Right lobe of liver (tissue), 4 donors: ENCODE results near the gene RAB31.

Experiments used
- POLR2A ChIP-seq: fragments of 450-650 bp; IDR thresholded peaks from one replicate; pipeline ENCODE4 v1.6.1; 2017; ENCODE audit warnings: antibody characterized with exemption, mild to moderate bottlenecking
- TF ChIP-seq, protein P1 (sequence below), 4 donors: fragments of 200-600 bp in 3 of 4; fragments of 450-650 bp in 1 of 4; IDR thresholded peaks; one replicate each; pipeline versions ENCODE4 v1.5.1 to v1.8.0; 2016 to 2022; ENCODE audit warnings: antibody characterized with exemption in 4 of 4, mild to moderate bottlenecking in 2 of 4
- donor health status: DM: no; HTN: no; CAD: no.
- donor health status: DM: no; HTN: no; CAD: no.
- donor health status: DM: no; HTN: yes; CAD: no.

GRCh38 chr18:9846162-9846925, 138.2 kb downstream of the RAB31 start:
- no peak for TF ChIP-seq POLR2A
- TF ChIP-seq, protein P1, sequence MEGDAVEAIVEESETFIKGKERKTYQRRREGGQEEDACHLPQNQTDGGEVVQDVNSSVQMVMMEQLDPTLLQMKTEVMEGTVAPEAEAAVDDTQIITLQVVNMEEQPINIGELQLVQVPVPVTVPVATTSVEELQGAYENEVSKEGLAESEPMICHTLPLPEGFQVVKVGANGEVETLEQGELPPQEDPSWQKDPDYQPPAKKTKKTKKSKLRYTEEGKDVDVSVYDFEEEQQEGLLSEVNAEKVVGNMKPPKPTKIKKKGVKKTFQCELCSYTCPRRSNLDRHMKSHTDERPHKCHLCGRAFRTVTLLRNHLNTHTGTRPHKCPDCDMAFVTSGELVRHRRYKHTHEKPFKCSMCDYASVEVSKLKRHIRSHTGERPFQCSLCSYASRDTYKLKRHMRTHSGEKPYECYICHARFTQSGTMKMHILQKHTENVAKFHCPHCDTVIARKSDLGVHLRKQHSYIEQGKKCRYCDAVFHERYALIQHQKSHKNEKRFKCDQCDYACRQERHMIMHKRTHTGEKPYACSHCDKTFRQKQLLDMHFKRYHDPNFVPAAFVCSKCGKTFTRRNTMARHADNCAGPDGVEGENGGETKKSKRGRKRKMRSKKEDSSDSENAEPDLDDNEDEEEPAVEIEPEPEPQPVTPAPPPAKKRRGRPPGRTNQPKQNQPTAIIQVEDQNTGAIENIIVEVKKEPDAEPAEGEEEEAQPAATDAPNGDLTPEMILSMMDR (IDR thresholded peaks at IDR 0.05) = no peak
